Suprapubic skin (tissue), 4 donors: ENCODE data around the gene CPNE4. TPM values are rescaled to one million over a fixed set of nuclear protein-coding genes. Genes with fewer than 3 reads are reported as not detected.

Source experiments
- DNase-seq, 2 donors: peaks; one replicate each; pipeline ENCODE4 v3.0.0-alpha.2; 2019; ENCODE audit warnings: low spot score in 2 of 2
- H3K27ac ChIP-seq: fragments of 200-600 bp; sonication (generic); one replicate; pipeline ENCODE4 v1.5.1; 2019
- H3K27me3 ChIP-seq: fragments of 200-600 bp; sonication (generic); one replicate; pipeline ENCODE4 v1.5.1; 2019
- H3K36me3 ChIP-seq: fragments of 200-600 bp; sonication (generic); one replicate; pipeline ENCODE4 v1.5.1; 2019
- H3K4me1 ChIP-seq: fragments of 200-600 bp; sonication (generic); one replicate; pipeline ENCODE4 v1.5.1; 2019
- H3K4me3 ChIP-seq: fragments of 200-600 bp; sonication (generic); one replicate; pipeline ENCODE4 v1.5.1; 2019; ENCODE audit warnings: mild to moderate bottlenecking
- H3K9me3 ChIP-seq: fragments of 200-600 bp; sonication (generic); one replicate; pipeline ENCODE4 v1.5.1; 2019
- EP300 ChIP-seq: sonication (generic); formaldehyde crosslinking; IDR thresholded peaks from one replicate; pipeline ENCODE4 v1.6.1; 2017; ENCODE audit warnings: antibody characterized with exemption
- POLR2A ChIP-seq, 2 donors: fragments of 450-650 bp; IDR thresholded peaks; one replicate each; pipeline ENCODE4 v1.6.1; 2017; ENCODE audit warnings: antibody characterized with exemption in 2 of 2, mild to moderate bottlenecking in 2 of 2, moderate library complexity in 2 of 2
- POLR2AphosphoS5 ChIP-seq, 3 donors: sonication (generic); formaldehyde crosslinking; IDR thresholded peaks; one replicate each; pipeline ENCODE4 v1.6.1; 2017; ENCODE audit warnings: antibody characterized with exemption in 3 of 3
- WGBS: methylation state at CpG from one replicate; pipeline ENCODE4 v1.1.5; 2018; 5-methylcytosine and 5-hydroxymethylcytosine counted together
- total RNA-seq, 4 donors: library from RNA; depleted of rRNA; stranded (reverse); fragments of >200 nt; gene quantifications; one replicate each; pipeline ENCODE4 v1.1.0, GENCODE V29; 2016
- TF ChIP-seq, protein P1 (sequence below), 2 donors: fragments of 200-600 bp in 1 of 2; fragments of 450-650 bp in 1 of 2; sonication (generic) in 1 of 2; IDR thresholded peaks; one replicate each; pipeline ENCODE4 v1.5.1; 2016 to 2019; ENCODE audit warnings: antibody characterized with exemption in 2 of 2, mild to moderate bottlenecking in 1 of 2, moderate library complexity in 1 of 2

The CPNE4 gene
- total RNA-seq, 4 donors from 2014 or later: 0.32 to 1.1 TPM; not detected in 2

DNA sequence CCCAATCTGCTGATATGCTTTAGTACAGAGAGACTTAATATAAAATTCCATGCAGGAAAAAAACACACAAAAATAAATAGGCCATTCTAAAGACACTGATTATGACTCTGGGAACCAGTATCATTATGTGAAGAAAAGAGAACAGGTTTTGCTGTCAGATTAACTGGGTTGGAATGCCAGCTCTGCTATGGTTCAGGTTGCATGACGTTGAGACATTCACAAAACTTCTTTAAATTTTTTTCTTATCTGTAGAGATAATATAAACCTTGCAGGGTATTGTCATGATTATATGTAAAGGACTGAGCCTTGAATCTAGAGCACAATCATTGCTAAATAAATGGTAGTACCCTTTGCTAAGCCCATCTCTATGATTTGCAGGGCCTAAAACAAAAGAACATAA, 86.0 kb downstream of the CPNE4 start:
- TF ChIP-seq EP300 (no peak), POLR2A (IDR thresholded peaks at IDR 0.05) (no peak), POLR2AphosphoS5 (IDR thresholded peaks at IDR 0.05) (no peak)
- TF ChIP-seq, protein P1, sequence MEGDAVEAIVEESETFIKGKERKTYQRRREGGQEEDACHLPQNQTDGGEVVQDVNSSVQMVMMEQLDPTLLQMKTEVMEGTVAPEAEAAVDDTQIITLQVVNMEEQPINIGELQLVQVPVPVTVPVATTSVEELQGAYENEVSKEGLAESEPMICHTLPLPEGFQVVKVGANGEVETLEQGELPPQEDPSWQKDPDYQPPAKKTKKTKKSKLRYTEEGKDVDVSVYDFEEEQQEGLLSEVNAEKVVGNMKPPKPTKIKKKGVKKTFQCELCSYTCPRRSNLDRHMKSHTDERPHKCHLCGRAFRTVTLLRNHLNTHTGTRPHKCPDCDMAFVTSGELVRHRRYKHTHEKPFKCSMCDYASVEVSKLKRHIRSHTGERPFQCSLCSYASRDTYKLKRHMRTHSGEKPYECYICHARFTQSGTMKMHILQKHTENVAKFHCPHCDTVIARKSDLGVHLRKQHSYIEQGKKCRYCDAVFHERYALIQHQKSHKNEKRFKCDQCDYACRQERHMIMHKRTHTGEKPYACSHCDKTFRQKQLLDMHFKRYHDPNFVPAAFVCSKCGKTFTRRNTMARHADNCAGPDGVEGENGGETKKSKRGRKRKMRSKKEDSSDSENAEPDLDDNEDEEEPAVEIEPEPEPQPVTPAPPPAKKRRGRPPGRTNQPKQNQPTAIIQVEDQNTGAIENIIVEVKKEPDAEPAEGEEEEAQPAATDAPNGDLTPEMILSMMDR (IDR thresholded peaks at IDR 0.05): no peak
- DNase-seq: no peak
- H3K4me1 ChIP-seq: no peaks in the 10 kb centered on the region
- no peak overlapping the region for H3K4me3 ChIP-seq
- 52% methylated on average over 1 of the region's 1 CpG for WGBS
- no peak overlapping the region for H3K27ac ChIP-seq
- H3K27me3 ChIP-seq: no peaks in the 10 kb centered on the region
- H3K36me3 ChIP-seq: no peaks in the 10 kb centered on the region
- H3K9me3 ChIP-seq: no peaks in the 10 kb centered on the region

DNA sequence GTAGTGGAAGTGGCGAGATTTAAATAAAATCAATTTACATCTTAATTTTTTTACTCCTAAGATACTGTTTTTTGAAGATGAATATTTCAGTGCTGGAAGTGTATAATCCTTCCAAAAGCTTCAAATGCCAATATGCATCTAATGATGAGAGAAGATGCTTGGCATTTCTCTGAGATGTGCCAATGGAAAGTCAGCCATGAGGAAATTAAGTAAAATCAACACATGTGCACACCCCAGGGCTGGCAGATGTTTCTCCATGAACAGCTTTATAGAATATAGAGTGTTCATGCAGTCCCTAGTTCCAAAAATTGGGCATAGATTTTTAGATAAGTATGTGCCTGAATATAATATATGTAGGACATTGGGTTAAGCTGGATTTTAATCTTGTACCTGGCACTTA, 90.1 kb downstream of the CPNE4 start:
- 79% methylated on average over 1 of the region's 1 CpG for WGBS

DNA sequence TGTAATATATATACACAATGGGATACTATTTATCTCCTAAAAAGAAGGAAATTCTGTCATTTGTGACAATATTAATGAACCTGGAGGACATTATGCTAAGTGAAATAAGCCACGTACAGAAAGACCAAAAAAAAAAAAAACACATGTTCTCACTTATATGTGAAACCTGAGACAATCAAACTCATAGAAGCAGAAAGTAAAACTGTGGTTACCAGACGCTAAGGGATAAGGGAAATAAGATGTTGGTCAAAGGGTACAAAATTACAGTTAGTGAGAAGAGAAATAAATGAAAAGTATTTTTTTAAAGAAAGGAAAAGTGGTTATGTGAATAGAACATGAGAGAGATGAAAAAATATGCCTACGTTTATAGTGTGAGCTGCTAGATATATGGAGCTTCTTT, 101.1 kb downstream of the CPNE4 start:
- TF ChIP-seq EP300 (no peak), POLR2AphosphoS5 (IDR thresholded peaks at IDR 0.05) (no peak), POLR2A (IDR thresholded peaks at IDR 0.05) (no peak)
- TF ChIP-seq, protein P1 (IDR thresholded peaks at IDR 0.05): no peak
- H3K4me3 ChIP-seq: no peak overlapping the region
- whole genome bisulfite sequencing: 54% methylated on average over 3 of the region's 3 CpGs
- no peak overlapping the region for H3K27ac ChIP-seq
- H3K4me1 ChIP-seq: no peaks in the 10 kb centered on the region
- H3K9me3 ChIP-seq: no peaks in the 10 kb centered on the region
- no peaks in the 10 kb centered on the region for H3K36me3 ChIP-seq
- H3K27me3 ChIP-seq: no peaks in the 10 kb centered on the region
- no peak for DNase-seq

More for the DNA sequence above, 90.1 kb downstream of the CPNE4 start:
- no peak for DNase-seq
- H3K9me3 ChIP-seq: no peaks in the 10 kb centered on the region
- TF ChIP-seq, protein P1 (IDR thresholded peaks at IDR 0.05): no peak
- no peak for TF ChIP-seq EP300
- no peak for TF ChIP-seq POLR2AphosphoS5 (IDR thresholded peaks at IDR 0.05)
- TF ChIP-seq POLR2A (IDR thresholded peaks at IDR 0.05): no peak
- H3K36me3 ChIP-seq: no peaks in the 10 kb centered on the region
- no peak overlapping the region for H3K27ac ChIP-seq
- H3K4me1 ChIP-seq: no peaks in the 10 kb centered on the region
- H3K27me3 ChIP-seq: no peaks in the 10 kb centered on the region
- no peak overlapping the region for H3K4me3 ChIP-seq

DNA sequence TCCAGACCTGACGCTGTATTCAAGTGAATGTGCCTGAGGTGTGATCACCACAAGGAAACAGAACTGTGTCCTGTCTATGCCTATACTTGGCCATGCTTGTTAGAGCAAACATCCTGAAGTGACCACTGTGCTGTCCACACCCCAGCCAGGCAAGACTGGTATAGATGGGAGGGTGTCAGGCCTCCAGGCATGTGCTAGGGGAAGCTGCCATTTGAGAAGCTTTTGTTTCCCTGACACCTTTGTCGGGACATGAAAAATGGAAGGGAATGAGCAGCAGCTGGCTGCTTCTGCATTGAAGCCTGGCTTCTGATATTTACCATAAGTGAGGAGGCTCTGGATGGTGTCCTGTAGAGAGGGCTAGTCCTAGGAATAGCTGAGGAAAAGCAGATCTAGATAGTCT, 106.2 kb downstream of the CPNE4 start:
- TF ChIP-seq, protein P1 (IDR thresholded peaks at IDR 0.05): no peak
- TF ChIP-seq POLR2AphosphoS5 (IDR thresholded peaks at IDR 0.05) (no peak), EP300 (no peak), POLR2A (IDR thresholded peaks at IDR 0.05) (no peak)
- Histone ChIP-seq H3K36me3 (no peaks in the 10 kb centered on the region), H3K27me3 (no peaks in the 10 kb centered on the region), H3K9me3 (no peaks in the 10 kb centered on the region), H3K27ac (no peak overlapping the region), H3K4me3 (no peak overlapping the region), H3K4me1 (no peaks in the 10 kb centered on the region)
- no peak for DNase-seq
- 44% methylated on average over 2 of the region's 2 CpGs for WGBS

DNA sequence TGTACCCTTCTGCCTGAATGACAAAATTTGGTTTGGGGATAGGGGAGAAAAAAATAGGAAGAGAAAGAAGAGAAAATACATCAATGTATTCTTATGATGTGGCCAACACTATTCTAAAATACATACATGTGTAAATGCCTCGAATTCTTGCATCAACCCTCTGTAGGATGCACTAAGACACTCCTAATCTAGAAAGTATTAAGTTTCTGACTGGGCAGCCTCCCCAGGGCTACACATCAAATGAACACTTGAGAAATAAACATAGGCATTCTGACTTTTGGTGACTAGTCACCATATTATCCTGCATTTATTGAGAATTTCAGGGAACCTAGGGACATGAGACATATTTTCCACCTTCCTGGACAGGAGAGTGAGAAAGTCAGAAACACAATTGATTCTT, 109.2 kb downstream of the CPNE4 start:
- Histone ChIP-seq H3K36me3 (no peaks in the 10 kb centered on the region), H3K4me3 (no peak overlapping the region), H3K4me1 (no peaks in the 10 kb centered on the region), H3K27ac (no peak overlapping the region), H3K27me3 (no peaks in the 10 kb centered on the region), H3K9me3 (no peaks in the 10 kb centered on the region)
- WGBS: 83% methylated on average over 1 of the region's 1 CpG
- TF ChIP-seq POLR2AphosphoS5 (IDR thresholded peaks at IDR 0.05) (no peak), POLR2A (IDR thresholded peaks at IDR 0.05) (no peak), EP300 (no peak)
- TF ChIP-seq, protein P1 (IDR thresholded peaks at IDR 0.05): no peak
- no peak for DNase-seq
